CMK (cell line): ENCODE data around the gene SCD5.

Experiments used
- DNase-seq: peaks from one replicate; pipeline ENCODE4 v3.0.0-alpha.2; 2010; ENCODE audit warnings: low read depth

The SCD5 gene

DNA sequence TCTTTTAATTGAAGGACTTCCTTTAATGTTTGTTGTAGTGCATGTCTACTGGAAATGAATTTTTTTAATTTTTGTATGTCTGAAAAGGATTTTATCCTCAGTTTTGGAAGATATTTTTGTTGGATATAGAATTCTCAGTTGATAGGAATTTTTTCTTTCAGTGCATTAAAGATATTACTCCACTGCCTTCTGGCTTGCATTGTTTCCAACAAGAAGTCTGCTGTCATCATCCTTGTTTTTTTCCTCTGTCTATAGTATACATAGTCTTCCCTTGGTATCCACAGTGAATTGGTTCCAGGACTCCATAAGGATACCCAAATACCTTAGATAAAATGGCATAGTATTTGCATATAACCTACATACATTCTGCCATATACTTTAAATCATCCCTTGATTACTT, 33.5 kb downstream of the SCD5 start:
- no peak for DNase-seq

DNA sequence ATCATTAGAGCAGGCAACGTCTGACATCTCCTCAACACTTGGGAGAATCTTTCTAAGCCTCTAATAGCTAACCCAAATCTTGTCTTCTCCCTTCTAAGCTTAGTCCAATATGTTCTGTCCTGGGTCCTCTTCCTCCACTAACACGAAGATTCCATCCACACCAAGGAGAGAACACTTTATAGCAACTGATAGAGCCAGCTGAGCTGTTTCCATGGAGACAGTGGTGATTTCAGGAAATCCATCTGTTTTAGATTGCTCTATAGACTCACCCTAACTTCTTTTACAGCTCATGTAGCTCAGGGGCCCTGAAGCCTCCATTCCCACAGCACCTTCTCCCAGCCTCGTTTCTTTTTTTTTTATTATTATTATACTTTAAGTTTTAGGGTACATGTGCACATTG, 37.4 kb downstream of the SCD5 start:
- no peak for DNase-seq

DNA sequence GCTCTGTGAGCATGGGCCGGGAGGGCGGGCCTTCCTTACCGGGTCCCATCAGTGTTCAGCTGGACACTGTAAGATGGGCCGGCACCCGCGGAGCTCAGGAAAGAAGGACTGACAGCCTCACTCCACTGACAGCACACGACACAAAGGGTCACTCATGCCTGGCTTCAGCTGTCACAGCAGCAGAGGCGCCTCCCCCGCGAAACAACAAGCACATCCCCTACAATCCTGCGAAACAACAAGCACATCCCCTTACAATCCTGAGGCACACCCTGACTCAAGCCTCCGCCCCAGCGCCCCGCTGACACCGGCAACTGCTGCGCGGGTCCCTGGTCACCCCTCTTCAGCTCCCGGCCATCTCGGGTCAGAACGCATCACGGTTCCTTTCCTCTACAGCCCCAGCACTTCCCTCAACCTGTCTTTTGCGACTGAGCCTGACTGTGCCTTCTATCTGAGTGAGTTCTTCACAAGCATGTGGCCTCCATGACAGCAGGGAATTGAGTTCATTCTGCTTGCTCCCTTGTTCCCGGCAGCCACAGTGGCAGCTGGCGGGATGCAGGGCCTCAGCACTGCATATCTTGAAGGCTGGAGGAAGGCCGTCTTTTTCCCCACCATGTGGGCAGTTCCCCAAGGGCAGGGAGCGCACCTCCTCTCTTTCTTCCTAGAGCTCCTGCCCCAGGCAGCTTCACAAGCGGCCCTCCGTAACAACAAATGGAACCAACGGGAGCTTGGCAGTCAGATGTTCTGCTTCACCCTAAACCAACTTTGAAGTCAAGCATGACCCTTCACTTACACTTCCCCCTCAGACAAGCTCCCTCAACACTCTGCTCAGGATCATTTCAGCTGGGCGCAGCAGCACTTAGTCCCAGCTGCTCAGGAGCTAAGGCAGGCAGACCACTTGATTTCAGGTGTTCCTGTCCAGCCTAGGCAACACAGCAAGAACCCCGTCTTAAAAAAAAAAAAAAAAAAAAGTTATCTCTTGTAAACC, 39.6 kb downstream of the SCD5 start:
- no peak for DNase-seq

DNA sequence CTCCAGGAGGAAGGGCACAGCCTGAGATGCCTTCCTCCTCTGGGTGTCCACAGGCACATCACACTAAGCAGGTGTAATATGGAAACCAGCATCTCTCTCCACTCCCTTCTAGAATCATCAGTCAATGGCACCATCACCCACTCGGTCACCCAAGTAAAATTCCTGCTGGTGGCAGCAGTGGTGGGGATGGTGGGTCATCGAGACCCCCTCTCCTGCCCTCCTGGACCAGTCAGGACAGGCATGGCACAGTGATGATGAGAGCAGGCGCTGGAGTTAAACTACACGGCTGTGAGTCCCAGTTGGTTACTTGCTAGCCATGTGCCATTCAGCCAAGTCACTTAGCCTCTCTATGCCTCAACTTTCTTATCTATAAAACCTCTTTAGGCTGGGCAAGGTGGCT, 42.5 kb downstream of the SCD5 start:
- no peak for DNase-seq

DNA sequence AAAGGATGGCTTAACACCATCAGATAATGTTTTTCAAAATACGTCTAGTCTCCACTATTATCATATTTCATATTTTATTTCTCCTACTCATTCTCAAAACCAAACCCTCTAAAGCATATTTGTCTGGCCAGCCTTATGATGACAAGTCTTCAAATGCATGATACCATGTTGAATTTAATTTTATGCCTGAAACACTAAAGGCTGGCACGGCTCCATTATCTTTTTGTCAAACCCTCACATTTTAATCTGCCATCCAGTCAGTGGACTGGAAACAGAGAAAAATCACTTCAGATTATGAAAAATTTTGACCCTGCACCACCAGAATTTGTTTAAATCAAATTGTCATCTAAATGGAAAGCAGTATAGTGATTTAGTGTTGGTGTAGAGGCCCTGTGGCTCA, 42.9 kb downstream of the SCD5 start:
- no peak for DNase-seq

DNA sequence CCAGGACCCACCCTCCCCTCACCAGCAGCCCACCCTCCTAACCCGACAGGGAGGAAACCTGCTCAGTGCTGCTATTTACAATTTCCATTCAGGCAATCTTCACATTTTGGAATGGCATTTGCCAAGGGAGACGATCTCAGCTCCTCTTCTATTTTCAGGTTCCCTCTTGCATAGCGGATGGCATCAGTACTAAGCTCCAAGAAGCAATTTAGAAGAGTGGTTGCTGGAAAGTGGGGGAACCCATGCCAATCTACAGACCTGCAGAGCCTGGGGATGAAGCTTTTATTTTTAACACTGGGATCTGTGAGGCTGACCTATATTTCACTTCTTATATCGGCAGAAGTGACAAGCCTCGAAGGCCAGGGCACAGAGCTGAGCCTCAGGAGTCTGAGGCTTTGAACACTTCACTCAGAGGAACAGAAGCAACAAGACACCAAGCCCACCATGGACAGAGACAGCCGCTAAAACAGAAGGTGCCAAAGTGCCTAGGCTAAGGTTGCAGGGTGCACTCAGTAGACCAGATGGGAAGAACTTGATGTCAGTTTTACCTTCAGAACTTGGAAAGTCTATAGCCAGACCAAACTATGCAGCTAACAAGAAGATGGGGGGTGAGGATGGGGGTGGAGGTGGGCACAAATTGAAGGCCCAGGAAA, 44.0 kb downstream of the SCD5 start:
- DNase-seq, result no peak

DNA sequence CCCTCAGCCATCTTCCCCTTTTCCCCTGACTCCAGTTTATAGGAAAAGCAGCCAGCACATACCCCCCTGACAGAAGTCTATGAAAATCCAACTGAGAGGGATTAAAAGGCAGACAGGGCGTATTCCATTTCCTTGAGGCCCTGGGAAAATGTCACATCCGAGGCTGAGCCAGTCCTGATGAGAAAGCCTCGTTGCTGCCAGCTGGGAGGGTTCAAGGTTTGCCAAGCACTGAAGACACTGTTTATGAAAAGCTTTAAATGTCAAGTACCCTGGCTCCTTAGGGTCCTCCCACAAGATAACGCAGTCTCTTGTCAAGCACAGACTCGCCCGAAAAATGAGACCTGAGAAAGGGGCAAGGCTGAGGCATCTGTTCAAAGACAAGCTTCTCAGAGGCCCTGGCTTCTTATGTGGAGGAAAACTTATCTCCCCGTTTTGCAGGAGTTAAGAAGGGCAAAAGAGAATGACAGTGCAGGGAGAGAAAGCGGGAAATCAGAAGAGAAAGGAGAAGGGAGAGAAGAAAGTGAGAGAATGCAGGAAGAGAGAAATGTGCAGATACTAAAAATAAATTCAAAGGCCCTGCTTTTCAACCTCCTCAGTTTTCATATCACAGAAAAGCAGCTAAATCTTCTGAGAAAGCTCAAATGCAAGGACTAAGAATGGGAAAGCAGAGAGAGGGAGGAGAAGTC, 44.7 kb downstream of the SCD5 start:
- DNase-seq, result no peak

DNA sequence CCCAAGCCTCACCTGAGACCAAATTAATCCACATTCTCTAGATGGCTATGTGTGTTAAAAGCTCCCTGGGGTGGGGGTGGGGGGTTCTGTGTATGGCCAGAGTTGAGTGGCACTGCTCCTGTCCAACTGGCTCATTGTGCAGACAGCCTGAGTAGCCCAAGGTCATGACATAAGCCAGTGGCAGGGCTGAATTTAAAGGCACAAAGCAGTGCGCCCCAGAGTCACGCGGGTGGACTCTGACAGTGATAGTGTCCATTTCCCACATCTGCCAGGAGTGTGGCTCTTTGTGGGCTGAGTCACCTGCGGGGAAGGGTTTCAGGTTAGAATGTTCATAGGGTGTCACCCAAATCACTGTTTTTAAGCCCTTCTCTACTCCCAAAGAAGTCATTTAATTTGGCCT, 45.4 kb downstream of the SCD5 start:
- DNase-seq, result no peak

DNA sequence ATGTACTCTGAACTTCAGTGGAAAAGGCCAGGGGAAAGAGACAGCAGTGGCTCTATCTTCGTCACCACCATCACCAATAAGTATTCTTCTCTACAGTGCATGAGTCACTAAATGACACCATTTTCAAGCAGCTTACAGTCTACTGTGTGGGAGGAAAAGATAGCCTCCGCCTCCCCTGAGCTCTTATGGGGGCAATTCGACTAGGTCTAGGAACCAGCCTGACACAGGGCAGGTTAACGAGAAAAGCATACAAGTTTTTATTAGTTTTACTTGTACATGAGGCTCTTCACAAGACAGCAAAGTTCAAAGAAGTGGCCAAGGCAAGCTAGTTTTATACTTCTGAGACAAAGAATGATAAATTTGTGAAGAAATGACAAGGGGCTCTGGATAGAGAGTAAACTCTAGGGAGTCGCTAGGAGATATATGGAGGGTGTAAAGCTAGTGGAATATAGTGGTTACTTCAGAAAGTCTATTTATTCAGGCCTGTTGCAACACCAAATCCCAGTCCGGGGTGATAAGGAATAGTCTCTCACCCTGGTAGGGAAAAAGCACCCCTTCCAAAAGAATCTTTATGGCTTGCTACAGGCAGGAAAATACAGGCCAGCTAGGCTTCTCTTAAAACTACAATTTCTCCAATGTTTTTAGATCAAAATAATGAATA, 49.7 kb downstream of the SCD5 start:
- DNase-seq, result no peak

DNA sequence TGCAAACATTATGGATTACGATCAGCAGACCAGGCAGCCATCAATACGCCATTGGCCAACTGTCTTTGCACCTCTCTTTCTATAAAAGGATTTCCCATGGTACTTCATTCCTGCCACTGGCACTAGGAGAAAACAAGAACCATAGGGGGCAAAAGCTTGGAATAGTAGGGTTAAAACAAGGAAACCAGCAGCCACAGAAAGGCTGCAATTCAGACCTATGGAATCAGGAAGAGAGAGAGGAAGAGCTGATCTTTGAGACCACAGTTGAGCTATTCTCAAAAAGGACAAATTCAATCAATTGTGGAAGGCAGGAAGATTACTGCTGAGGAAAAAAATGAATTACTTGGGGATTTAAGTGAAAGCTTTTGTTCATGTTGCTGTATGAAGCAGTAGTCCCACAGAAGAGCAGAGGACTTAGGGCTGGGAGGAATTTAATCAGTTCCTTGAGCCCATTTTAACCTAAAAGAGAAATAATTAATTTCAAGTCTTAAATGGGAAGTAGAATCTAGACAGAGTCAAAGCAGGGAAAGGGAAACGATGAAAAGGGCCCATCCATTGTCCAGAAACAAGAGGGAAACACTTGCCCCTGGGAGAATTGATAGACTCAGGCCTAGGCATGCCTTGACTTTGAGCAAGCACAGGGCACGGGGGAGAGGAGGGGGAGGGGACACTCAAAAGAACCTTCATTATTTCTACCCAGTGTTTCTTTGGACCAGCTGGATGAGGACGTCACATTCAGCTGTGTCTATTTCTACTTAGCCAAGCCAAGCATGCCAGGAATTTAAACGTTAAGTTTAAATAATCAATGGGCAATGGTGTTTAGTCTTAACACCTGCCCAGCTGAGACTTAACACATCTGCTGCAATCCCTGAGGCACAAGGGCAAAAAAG, 50.7 kb downstream of the SCD5 start:
- no peak for DNase-seq

DNA sequence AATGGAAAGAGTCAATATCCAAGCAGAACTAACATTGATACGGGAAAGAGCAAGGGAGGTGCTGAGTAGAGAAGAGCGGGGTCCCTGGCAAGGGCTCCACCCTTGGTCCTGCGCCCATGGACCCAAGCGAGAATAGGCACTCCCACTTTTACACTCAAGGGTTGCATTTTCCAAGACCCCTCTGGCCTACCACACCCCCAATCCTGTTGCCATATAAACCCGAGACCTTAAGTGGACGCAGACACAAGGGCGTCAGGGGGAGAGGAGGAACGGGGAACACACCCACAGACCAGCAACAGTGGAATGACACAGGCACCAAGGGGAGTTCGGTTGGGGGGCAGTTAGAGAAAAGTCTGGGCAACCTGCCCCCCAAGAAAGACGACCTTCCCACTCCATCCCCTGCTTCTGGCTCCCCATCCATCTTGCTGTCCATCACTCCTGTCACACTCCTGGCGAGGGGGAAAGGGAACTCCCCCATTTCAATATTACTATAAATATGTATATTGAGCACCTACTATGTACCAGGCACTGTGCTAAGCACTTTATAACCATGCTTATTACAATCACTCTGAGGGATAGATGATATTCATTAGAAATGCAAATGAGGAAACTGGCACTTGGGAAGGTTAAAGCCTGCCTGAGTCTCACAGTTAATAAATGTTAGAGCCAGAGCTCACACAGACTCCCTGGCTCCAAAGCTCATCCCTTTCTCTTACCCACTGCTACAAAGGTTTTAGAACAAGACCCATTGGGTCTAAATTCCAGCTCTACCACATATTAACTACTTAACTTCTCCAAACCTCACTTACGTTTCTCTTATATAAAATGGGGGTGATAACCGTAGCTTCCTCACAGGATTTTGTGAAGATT, 51.7 kb downstream of the SCD5 start:
- DNase-seq, result no peak

DNA sequence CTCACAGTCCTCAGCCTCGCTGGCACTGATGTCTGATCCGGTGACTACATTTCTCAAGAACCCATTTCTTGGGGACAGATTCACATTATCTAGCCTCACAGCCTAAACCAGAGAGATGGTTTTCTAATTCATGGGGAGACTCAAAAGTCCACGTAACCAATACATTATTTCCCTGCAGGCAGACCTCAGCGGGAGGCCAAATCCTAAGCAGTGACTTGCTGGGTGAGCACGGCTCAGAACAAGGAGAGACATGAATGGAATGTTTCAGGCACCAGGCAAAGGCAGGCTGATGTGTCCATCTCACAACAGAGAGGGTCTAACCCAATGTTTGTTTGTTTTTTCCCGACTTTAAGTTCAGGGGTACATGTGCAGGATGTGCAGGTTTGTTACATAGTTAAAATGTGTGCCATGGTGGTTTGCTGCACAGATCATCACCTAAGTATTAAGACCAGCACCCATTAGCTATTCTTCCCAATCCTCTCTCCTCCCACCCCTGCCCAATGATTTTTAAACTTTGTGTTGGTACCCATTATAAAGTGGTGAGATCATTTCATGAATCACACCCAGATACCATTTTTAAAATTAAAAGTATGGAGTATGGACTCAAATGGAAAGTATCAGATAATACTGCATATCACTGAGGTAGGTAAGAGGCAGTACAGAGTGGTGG, 53.3 kb downstream of the SCD5 start:
- no peak for DNase-seq

DNA sequence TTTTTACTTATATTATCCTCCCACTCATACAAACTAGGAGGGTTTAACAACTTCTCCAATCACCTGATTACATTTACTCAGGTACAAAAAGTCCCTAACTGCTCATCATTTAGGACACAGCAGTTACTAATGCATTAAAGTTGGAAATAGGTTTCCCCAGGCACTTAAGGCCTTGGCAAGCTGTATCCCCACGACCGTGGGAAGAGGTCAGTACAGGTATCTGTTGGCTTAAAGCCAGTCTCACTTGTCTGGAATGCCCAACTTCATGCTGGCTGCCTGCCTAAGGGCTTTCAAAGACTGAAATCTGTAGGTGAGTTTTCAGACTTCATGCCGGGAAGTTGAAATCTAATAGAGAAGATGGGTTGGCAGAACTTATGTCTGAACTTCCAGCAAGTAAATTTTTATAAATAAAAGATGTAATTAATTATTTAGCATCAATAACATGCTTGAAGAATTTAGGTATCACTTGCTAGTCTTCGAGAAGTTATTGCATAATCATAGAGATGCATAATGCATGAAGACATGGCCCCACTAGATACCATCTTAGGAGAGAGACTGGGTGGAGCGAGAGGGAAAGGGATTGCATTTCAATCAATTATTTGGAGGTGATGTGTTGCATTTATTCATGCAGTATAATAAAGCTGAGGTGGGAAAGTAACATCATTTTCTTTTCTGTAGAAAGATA, 54.2 kb downstream of the SCD5 start:
- no peak for DNase-seq

DNA sequence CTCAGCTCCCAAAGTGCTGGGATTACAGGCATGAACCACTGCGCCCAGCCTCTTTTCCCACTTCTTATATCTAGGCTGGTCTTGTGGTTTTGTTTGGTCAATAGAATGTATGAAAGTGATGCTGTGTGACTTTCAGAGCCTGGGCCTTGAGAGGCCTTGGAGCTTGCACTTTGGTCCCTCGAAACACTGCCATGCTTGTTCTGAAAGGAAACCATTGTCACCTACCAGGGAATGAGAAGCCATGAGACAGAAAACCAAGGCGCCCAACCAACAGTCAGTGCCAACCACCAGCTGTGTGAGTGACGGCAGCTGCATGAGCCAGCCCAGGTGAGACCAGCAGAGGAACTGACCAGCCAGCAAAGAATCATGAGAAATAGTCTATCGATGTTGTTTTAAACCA, 57.4 kb downstream of the SCD5 start:
- DNase-seq, result no peak

DNA sequence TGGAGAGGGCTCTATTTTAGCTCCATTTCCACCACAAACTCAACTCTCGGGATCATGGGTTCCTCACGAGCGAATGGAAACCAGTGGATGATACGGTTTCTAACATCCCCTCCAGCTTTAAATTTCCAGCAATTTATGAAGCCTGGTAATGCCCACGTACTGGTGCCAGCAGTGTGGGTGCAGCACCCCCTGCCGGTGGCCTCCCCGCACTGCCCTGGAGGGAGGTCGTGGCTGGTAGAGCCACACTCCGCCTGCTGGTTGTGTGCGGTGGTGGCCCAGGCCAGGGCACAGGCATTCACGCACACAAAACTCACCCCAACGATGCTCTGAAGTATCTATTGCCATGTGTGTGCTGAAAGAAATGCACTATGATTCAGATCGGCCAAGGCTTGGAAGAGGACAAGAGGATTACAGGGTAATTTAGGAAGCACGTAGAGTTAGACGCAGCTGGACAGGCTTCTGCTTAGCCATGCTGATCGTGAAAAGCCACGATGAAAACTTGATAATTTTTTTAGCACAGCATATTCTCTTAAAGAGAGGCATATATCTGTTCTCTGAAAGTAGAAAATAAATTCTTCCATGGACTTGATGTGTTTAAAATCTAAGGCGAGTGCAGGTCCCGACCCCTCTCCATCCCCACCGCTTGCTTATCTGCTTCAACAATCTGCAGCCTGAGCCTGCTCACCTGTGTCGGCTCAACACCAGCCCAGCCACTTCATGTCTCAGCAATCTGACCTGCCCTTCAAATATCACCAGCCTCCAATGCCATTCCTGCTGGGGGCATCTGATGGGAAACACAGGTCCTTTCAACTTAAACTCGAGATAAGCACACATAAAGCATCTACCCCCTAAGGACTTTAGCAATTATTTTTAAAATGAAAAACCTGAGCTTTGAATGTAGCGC, 59.1 kb downstream of the SCD5 start:
- DNase-seq, result peak; percentile 49

DNA sequence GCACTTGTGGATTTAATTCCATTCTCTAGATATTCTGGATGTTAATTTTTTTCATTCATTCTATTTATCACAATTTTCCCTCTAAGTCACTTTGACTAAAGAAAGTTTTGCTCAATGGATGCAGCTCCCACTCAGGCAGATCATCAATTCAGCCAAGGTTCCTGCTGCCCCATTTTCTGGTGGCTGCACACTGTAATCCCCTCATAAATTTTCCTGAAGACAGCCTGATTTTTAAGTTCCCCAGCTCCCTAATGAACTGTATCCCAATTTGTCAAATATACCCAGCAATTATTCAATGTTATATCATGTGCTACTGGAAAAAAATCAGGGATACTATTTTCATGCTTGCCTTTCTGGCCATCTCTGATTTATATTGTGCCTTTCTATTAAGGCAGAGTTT, 61.2 kb downstream of the SCD5 start:
- no peak for DNase-seq

DNA sequence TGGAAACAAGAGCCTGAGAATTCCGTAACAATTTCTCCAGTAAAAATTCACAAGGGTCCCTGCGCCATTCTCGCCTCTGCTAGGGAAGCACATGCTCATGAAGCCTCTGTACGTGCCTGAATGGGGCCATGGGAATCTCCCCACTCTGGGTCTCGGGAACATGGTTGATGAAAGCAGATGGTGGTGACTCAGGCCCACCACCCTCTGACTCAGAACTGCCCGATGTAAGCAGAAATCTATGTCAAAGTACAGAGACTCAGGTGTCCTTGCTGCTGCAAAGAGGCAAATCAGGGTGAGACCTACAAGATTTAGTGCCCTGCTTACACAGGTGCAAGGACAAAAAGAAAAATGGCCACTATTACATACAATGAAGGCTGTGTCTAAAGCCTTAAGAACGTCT, 65.0 kb downstream of the SCD5 start:
- DNase-seq, result no peak

DNA sequence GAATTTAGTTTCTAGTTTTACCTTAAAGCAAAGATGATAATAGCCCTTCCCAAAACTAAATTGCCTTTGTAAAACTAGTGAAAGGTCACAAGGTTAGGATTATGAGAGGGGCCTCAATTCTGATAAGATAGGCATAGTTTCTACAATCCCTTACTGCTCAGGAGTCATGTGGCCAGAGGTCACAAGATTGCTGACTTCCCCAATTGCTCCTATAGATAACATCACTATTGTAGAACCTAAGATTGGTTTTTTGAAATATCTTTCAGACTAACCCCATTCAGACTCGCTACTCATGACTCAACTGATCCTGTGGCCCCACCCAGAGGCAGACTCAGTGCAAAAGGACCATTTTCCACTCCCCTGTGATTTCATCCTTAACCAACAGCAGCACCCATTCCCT, 70.3 kb downstream of the SCD5 start:
- no peak for DNase-seq
